Muscle of leg (tissue), 11 donors: ENCODE measurements around the gene RYR1. TPM values are rescaled to one million over a fixed set of nuclear protein-coding genes. Genes with fewer than 3 reads are reported as not detected.
"Not testable (repeated sequence)": the region's sequence is repeated elsewhere in the genome, so short reads cannot be mapped to it uniquely, and the experiment has no call there.

Source experiments
- DNase-seq: peaks from one replicate; pipeline ENCODE4 v3.0.0; 2013
- H3K27ac ChIP-seq: one replicate; pipeline ENCODE4 v1.5.1; 2013; ENCODE audit warnings: mild to moderate bottlenecking, low read length, control low read depth
- H3K27me3 ChIP-seq: one replicate; pipeline ENCODE4 v1.6.1; 2013; ENCODE audit warnings: low read length; ENCODE audit not compliant: control insufficient read depth, insufficient read depth
- H3K36me3 ChIP-seq: one replicate; pipeline ENCODE4 v1.6.1; 2013; ENCODE audit warnings: low read length; ENCODE audit not compliant: control insufficient read depth, insufficient read depth
- H3K4me1 ChIP-seq: one replicate; pipeline ENCODE4 v1.6.1; 2013; ENCODE audit warnings: low read length; ENCODE audit not compliant: control insufficient read depth, insufficient read depth
- H3K4me3 ChIP-seq: one replicate; pipeline ENCODE4 v1.5.1; 2013; ENCODE audit warnings: low read length, control low read depth
- H3K9me3 ChIP-seq: replicated peaks from 2 replicates; pipeline ENCODE4 v1.6.1; 2013; ENCODE audit warnings: low read depth, low read length; ENCODE audit not compliant: control insufficient read depth
- WGBS: methylation state at CpG from one replicate; pipeline ENCODE4 v1.1.5; 2013; ENCODE audit warnings: missing lambda C conversion rate; ENCODE audit not compliant: insufficient coverage; 5-methylcytosine and 5-hydroxymethylcytosine counted together
- polyA plus RNA-seq, 8 donors: library from polyadenylated mRNA; unstranded; fragments of 120-200 nt; gene quantifications; one replicate each; pipeline versions ENCODE4 v1.2.1 to v1.2.3, GENCODE V29; 2013; ENCODE audit warnings: inconsistent platforms in 1 of 8, low replicate concordance in 1 of 8; ENCODE audit not compliant: insufficient read length in 8 of 8, insufficient read depth in 1 of 8
- total RNA-seq: library from RNA; stranded (reverse); fragments of 120-200 nt; gene quantifications from one replicate; pipeline ENCODE4 v1.2.4, GENCODE V29; 2013

RYR1 gene
- total and polyA plus RNA-seq, 9 donors: 145 to 817 (median 491) TPM

GRCh38 chr19:38617283-38617763 lies 183.8 kb downstream of the RYR1 start:
- H3K36me3 ChIP-seq: peaks cover 19% of the 10 kb centered on the region
- H3K27me3 ChIP-seq: no peaks in the 10 kb centered on the region
- 77% methylated on average over 6 of the region's 9 CpGs for WGBS
- no peaks in the 10 kb centered on the region for H3K9me3 ChIP-seq
- no peak for DNase-seq
- peak overlapping the region; percentile 5 for H3K4me3 ChIP-seq
- peaks cover 21% of the 10 kb centered on the region for H3K4me1 ChIP-seq
- H3K27ac ChIP-seq: no peak overlapping the region

GRCh38 chr19:38617764-38618589 lies 184.5 kb downstream of the RYR1 start, which contains the start of gene MAP4K1:
TSS of gene MAP4K1 (minus strand) at chr19:38617953. CDS start at chr19:38617895, 58 bp downstream.
- WGBS: 36% methylated on average over 19 of the region's 28 CpGs
- peak; percentile 34 for DNase-seq
- H3K4me3 ChIP-seq: peak within 1 kb of the TSS; percentile 92
- H3K36me3 ChIP-seq: peaks cover 24% of the 10 kb centered on the region
- no peaks in the 10 kb centered on the region for H3K9me3 ChIP-seq
- H3K4me1 ChIP-seq: peaks cover 21% of the 10 kb centered on the region
- H3K27ac ChIP-seq: peak within 1 kb of the TSS; percentile 91
- no peaks in the 10 kb centered on the region for H3K27me3 ChIP-seq

- Histone ChIP-seq H3K4me3 (peak within 1 kb of the TSS; percentile 92), H3K9me3 (no peaks in the 10 kb centered on the region), H3K4me1 (peaks cover 21% of the 10 kb centered on the region), H3K27me3 (no peaks in the 10 kb centered on the region), H3K27ac (peak within 1 kb of the TSS; percentile 91), H3K36me3 (peaks cover 28% of the 10 kb centered on the region)
- DNase-seq: peak; percentile 100
- under 1% methylated on average over 59 of the region's 64 CpGs for WGBS
Observed at GRCh38 chr19:38618590-38619360, 185.3 kb downstream of the RYR1 start, which contains the start of gene EIF3K. TSS of gene EIF3K (plus strand) at chr19:38619188. CDS start at chr19:38619269, 81 bp downstream.

DNA sequence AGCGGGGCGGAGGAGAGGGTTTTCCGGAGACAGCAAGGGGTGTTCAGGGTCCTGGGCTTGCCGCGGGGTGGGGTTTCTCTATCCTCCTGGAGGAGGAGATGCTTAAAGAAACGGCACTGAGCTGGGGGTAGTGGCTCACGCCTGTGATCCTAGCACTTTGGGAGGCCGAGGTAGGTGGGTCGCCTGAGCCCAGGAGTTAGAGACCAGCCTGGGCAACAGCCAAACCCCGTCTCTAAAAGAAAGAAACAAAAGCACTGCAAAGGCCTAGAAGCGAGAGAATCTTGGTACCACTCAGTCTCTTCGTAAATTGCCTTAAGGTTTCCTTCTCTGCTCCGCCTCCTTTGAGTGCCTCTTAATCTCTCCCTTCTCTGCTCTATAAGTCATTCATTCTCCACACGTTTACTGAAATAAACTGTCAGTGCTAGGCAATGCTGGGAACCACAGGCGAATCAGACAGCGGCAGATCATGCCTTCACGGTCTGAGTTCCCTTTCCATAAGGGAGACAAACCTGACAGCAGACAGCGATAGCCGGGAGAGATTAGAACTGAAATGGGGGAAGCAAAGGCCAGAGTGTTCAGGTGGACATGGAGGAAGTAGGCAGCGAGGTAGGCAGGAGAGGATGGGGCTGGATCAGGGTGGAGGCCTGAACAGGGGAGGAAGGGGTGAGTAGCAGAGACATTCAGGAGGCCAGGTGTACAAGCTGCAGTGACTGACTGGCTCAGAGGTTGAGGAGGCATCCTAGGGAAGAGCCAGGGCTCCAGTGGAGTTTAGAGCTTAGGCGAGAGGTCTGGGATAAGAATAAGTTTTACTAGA lies 186.1 kb downstream of the RYR1 start:
- Histone ChIP-seq H3K27me3 (no peaks in the 10 kb centered on the region), H3K4me3 (peak overlapping the region; percentile 92), H3K27ac (peak overlapping the region; percentile 86), H3K36me3 (peaks cover 33% of the 10 kb centered on the region), H3K4me1 (peaks cover 21% of the 10 kb centered on the region), H3K9me3 (no peaks in the 10 kb centered on the region)
- DNase-seq: no peak
- 13% methylated on average over 20 of the region's 21 CpGs for WGBS

- Histone ChIP-seq H3K9me3 (no peaks in the 10 kb centered on the region), H3K27ac (no peak overlapping the region), H3K36me3 (peaks cover 81% of the 10 kb centered on the region), H3K4me1 (peaks cover 6% of the 10 kb centered on the region), H3K4me3 (no peak overlapping the region), H3K27me3 (no peaks in the 10 kb centered on the region)
- WGBS: 71% methylated on average over 1 of the region's 3 CpGs
- DNase-seq: no peak
Observed at GRCh38 chr19:38624822-38625221, 191.3 kb downstream of the RYR1 start.

- no peaks in the 10 kb centered on the region for H3K27me3 ChIP-seq
- peaks cover 84% of the 10 kb centered on the region for H3K36me3 ChIP-seq
- WGBS: 95% methylated on average over 3 of the region's 4 CpGs
- no peak for DNase-seq
- no peak overlapping the region for H3K4me3 ChIP-seq
- no peaks in the 10 kb centered on the region for H3K4me1 ChIP-seq
- no peaks in the 10 kb centered on the region for H3K9me3 ChIP-seq
- no peak overlapping the region for H3K27ac ChIP-seq
Observed at GRCh38 chr19:38626401-38626800, 192.9 kb downstream of the RYR1 start.

- H3K27ac ChIP-seq: no peak overlapping the region
- no peak for DNase-seq
- WGBS: 100% methylated on average over 3 of the region's 6 CpGs
- no peaks in the 10 kb centered on the region for H3K9me3 ChIP-seq
- H3K36me3 ChIP-seq: peaks cover 76% of the 10 kb centered on the region
- no peaks in the 10 kb centered on the region for H3K4me1 ChIP-seq
- H3K4me3 ChIP-seq: no peak overlapping the region
- H3K27me3 ChIP-seq: no peaks in the 10 kb centered on the region
Observed at GRCh38 chr19:38629568-38629967, 196.1 kb downstream of the RYR1 start.

GRCh38 chr19:38631301-38631700 lies 197.8 kb downstream of the RYR1 start:
- peaks cover 76% of the 10 kb centered on the region for H3K36me3 ChIP-seq
- H3K9me3 ChIP-seq, DNase-seq, H3K4me3 ChIP-seq, H3K27me3 ChIP-seq, H3K4me1 ChIP-seq, H3K27ac ChIP-seq: not testable (repeated sequence)
- no CpG with 5 or more reads among the region's 11 CpGs for WGBS

- not testable (repeated sequence) for H3K27ac ChIP-seq, H3K4me3 ChIP-seq, H3K27me3 ChIP-seq, DNase-seq, H3K4me1 ChIP-seq, H3K9me3 ChIP-seq
- peaks cover 76% of the 10 kb centered on the region for H3K36me3 ChIP-seq
- WGBS: 80% methylated on average over 1 of the region's 7 CpGs
Observed at GRCh38 chr19:38631811-38632475, 198.5 kb downstream of the RYR1 start.
